GM11168 (cell line): ENCODE results near the gene PAQR8.
"Not testable (repeated sequence)": the region's sequence is repeated elsewhere in the genome, so short reads cannot be mapped to it uniquely, and the experiment has no call there.

Source experiments
- in situ Hi-C: fragments of 300-500 bp; cut with MboI; formaldehyde crosslinking; loops from one replicate; pipeline ENCODE4 v1.12.0; 2022; ENCODE audit warnings: low sequenced_read_pairs; ENCODE audit not compliant: unreplicated experiment

Gene PAQR8

DNA sequence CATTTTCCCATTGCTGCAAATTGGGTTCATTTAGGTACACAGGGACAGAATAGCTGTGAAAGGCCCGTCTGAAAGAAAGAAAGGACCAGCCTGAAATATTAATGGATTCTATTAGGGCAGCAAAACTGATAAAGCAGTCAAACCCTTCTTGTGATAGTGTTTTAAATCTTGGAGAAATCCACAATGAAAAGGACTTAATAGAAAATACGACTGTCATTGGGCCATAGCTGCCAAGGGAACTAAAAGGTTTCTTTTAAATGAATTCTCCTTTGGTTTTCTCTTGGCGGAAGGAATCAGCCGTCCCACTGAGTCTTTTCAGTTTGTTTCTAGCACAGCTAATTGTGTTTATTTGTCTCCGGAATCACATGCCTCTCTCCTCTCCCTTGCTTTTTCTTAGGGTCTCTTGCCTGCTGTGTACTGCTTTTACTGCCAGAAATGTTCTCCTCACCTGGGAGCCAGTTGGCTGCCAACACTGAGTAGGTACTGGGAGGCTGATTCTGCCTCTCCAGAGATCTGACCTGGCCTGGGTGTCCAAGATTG, 11.3 kb downstream of the PAQR8 start:
- in situ Hi-C loops = no loop called here

DNA sequence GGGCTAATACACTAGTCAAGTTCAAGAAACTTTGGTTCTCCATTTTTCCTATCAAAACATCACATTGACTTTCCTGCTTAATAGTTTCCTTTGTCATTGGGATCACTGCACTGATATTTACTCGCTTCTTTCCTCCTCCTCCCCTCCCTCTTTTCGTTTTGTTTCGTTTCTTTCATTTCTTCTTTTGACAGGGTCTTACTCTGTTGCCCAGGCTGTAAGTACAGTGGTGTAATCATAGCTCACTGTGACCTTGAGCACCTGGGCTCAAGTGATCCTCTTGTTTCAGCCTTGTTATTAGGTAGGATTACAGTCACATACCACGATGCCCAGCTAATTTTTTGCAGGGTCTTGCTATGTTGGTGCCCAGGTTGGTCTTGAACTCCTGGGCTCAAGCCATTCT, 12.3 kb downstream of the PAQR8 start:
- in situ Hi-C loops = no loop called here

GRCh38 chr6:52375780-52376556, 14.0 kb downstream of the PAQR8 start:
- in situ Hi-C loops = no loop called here

GRCh38 chr6:52376763-52377162, 14.8 kb downstream of the PAQR8 start:
- in situ Hi-C loops = no loop called here

DNA sequence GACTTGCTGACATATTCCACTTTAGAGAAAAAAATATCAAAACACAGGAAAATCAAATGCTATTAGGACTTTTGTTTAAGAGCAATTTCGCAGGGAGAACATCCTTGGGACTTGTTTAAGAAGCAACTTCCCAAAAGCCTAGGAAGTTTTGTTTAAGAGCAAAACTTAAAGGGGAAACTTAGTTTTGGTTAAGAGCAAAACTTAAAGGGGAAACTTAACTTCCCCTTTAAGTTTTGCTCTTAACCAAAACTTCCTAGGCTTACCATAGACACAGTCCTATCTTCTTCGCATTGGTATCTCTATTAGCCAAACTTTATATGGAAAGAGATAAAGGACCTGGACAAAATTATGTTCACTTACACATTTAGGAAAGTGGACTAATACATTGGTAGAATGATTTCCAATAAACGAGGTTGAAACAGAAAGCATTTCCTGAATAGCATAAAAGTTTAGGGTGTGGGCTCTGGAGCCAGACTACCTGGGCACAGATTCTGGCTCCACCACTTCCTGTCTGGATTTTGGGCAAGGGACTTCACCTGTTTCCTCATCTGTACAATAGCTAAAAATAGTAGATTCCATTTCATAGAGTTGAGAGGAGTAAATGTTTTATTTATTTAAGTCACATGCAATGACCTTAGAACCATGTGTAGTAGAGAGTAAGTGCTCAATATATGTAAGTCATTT, 15.7 kb downstream of the PAQR8 start:
- in situ Hi-C loops = no loop called here

GRCh38 chr6:52381249-52381648, 19.3 kb downstream of the PAQR8 start:
- in situ Hi-C loops = no loop called here

DNA sequence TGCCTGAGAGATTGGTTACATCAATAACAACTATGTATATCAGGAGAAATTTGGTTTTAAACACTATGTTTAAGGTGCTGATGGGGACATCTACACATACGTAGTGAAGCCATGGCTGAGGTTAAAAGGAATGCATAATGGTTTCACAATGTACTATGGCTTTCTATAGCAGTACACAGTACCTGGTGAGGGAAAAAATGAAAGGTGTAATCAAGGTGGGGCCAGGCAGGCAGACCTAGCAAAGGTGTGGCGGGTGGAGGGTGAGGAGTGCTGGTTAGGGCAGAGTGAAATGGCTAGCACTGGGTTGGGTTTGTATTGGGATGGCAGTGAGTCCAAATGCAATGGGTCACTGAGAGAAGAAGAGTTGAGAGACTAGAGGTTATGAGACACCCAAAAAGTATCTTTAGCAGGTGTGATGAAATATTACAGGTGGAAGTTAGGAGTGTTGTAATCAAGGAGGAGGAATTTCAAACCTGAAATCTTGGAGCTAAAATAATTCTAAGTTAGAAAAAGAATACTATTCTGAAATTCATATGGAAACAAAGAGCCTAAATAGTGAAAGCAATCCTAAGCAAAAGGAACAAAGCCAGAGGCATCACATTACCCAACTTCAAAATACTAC, 22.3 kb downstream of the PAQR8 start:
- in situ Hi-C loops = no loop called here

DNA sequence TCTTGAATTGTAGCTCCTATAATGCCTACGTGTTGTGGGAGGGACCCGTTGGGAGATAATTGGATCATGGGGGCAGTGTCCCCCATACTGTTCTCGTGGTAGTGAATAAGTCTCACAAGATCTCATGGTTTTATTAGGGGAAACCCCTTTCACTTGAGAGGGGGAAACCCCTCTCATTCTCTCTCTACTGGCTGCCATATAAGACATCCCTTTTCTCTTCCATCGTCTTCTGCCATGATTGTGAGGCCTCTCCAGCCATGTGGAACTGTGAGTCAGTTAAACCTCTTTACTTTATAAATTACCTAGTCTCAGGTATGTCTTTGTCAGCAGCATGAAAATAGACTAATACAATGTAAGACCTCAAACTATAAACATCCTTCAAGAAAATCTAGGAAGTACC, 23.1 kb downstream of the PAQR8 start:
- in situ Hi-C loops = no loop called here

GRCh38 chr6:52388119-52388518, 26.2 kb downstream of the PAQR8 start:
- in situ Hi-C loops = not testable (repeated sequence)

- in situ Hi-C loops = no loop called here
Measured at GRCh38 chr6:52388790-52389189, 26.8 kb downstream of the PAQR8 start.

GRCh38 chr6:52389264-52389625, 27.3 kb downstream of the PAQR8 start:
- in situ Hi-C loops = no loop called here

GRCh38 chr6:52389626-52390360, 27.8 kb downstream of the PAQR8 start:
- in situ Hi-C loops = loop anchor here (10.0 kb wide), 1 partner anchor 225 kb away; no protein-coding TSS in a partner anchor

DNA sequence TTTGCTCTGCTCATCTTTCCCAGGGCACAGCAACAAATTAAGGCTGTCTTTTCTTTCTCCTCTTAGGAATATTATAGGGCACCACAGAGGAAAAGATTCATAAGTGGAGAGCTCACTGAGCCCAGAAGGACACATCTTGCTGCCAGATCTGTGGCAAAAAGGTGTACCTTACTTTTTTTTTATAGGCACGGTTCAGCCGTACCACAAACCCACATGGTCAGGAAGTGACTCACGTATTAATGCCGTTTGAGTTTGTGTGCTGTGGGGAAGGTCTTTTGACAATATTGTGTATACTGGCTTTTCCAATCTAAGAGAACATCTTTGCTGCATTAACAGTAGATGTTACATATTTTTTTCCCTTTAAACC, 28.4 kb downstream of the PAQR8 start:
- in situ Hi-C loops = loop anchor here (10.0 kb wide), 1 partner anchor 226 kb away; no protein-coding TSS in a partner anchor

DNA sequence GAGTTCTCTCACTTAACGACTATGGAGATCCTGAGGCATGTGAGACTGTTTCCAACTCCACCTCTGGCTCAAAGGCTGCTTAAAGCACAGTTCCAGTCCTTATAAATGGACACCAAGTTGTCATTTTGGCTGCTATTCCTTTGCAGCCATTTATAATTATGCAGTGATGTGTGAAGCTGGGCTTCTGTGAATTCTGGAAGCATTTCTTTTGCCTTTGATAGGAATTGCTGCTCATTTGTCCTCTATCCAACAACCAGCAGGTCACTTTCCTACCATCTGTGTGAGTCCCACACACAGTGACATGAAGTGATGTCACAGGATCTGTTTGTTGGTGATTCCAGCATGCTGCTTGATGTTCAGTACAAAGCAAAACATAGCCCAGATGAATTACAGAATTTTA, 29.6 kb downstream of the PAQR8 start:
- in situ Hi-C loops = loop anchor here (10.0 kb wide), 1 partner anchor 227 kb away; no protein-coding TSS in a partner anchor

GRCh38 chr6:52392944-52393343, 31.0 kb downstream of the PAQR8 start:
- in situ Hi-C loops = loop anchor here (10.0 kb wide), 1 partner anchor 228 kb away; no protein-coding TSS in a partner anchor

- in situ Hi-C loops = loop anchor here (10.0 kb wide), 1 partner anchor 229 kb away; no protein-coding TSS in a partner anchor
Measured at GRCh38 chr6:52393780-52394179, 31.8 kb downstream of the PAQR8 start.

GRCh38 chr6:52394251-52394666, 32.3 kb downstream of the PAQR8 start:
- in situ Hi-C loops = loop anchor here (10.0 kb wide), 1 partner anchor 229 kb away; no protein-coding TSS in a partner anchor

- in situ Hi-C loops = loop anchor here (5.0 to 10.0 kb wide), 2 partner anchors 104 to 231 kb away; no protein-coding TSS in a partner anchor
Measured at GRCh38 chr6:52395969-52396368, 34.0 kb downstream of the PAQR8 start.

DNA sequence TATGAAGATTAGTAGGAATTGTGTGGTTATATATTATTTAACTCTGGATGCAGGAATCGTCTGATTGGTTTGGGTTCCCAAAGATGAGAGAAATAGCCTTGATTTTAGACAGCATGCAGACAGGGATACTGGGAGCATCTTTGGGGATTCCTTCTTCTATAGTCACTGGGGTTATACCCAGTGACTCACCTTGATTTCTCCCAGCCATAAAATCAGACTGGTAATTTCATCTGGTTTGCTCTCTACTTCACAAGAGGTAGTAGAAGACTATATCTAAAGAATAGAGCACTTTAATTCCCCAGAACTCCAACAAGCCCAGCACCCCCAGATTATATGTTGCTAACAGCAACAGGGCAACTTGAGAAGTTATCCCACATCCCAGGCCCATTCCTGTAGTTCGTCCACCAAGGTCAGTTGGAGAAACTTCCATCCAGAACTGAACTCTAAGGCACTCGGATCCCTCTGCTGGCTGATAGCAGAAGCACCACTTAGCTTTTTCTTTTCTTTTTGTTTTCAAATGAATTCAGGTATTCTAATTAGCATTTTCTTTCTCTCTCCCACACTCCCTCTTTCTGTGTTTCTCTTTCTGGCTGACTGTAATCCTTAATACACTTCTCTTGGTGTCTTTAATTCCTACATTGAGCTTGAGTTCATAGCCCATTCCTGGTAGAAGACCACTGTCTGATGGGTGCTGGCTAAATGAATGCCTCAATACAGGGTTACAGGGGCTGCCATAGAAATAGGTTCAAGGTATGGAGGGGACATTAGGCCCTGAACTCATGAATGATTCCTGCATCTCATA, 37.8 kb downstream of the PAQR8 start:
- in situ Hi-C loops = loop anchor here (5.0 to 10.0 kb wide), 3 partner anchors 107 to 235 kb away; no protein-coding TSS in a partner anchor
